BJ (cell line): ENCODE results near the gene SH3BGRL3. TPM values are rescaled to one million over a fixed set of nuclear protein-coding genes. Genes with fewer than 3 reads are reported as not detected.

Experiments used
- CTCF ChIA-PET: fragments of 350-600 bp; formaldehyde crosslinking; extraction: SDS; loops from one replicate; lab custom pipeline; 2021; ENCODE audit warnings: antibody characterized with exemption, inconsistent platforms; lab: Yijun Ruan, JAX
- POLR2A ChIA-PET: fragments of 300-600 bp; sonication (Branson Sonifier 250); formaldehyde crosslinking; extraction: SDS; loops from one replicate; lab custom pipeline; 2021; ENCODE audit warnings: antibody characterized with exemption; lab: Charles Lee
- DNase-seq: peaks from one replicate; pipeline ENCODE4 v3.0.0-alpha.2; 2011; ENCODE audit warnings: low read depth
- H3K27me3 ChIP-seq: 2 replicates; pipeline ENCODE4 v1.6.0; 2011; ENCODE audit warnings: low read length; ENCODE audit not compliant: control insufficient read depth, insufficient read depth
- H3K36me3 ChIP-seq: 2 replicates; pipeline ENCODE4 v1.5.1; 2011; ENCODE audit warnings: low read length; ENCODE audit not compliant: control insufficient read depth, insufficient read depth
- H3K4me3 ChIP-seq: 2 replicates; pipeline ENCODE4 v1.5.1; 2011; ENCODE audit warnings: low read depth, mild to moderate bottlenecking, control low read depth, low read length
- polyA plus RNA-seq: library from polyadenylated mRNA; depleted of rRNA; stranded (reverse); fragments of >200 nt; gene quantifications from 2 replicates; pipeline ENCODE4 v1.2.3, GENCODE V29; 2011
- TF ChIP-seq, protein P1 (sequence below): IDR thresholded peaks from 2 replicates; pipeline ENCODE4 v1.5.1; 2011; ENCODE audit warnings: low read depth, mild to moderate bottlenecking, control low read depth, inconsistent platforms, low read length, moderate library complexity; ENCODE audit not compliant: insufficient read depth

The SH3BGRL3 gene
- polyA plus RNA-seq, 1 experiment: 298 TPM

DNA sequence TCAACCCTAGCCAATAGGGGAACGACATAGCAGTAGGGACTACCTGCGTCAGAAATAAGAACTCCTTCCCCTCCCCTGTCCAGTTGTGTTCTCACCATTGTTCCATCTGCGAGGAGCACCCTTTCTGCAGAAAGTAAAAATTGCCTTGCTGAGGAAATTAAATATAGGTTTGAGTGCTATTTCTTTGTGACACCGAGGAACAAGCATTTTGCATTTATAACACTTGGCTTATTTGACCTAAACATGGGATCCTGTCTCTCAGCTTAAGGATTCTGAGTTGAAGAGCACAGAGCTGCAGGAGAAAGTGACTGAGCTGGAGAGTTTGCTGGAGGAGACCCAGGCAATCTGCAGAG is 10.7 kb upstream of the SH3BGRL3 start:
- TF ChIP-seq, protein P1, sequence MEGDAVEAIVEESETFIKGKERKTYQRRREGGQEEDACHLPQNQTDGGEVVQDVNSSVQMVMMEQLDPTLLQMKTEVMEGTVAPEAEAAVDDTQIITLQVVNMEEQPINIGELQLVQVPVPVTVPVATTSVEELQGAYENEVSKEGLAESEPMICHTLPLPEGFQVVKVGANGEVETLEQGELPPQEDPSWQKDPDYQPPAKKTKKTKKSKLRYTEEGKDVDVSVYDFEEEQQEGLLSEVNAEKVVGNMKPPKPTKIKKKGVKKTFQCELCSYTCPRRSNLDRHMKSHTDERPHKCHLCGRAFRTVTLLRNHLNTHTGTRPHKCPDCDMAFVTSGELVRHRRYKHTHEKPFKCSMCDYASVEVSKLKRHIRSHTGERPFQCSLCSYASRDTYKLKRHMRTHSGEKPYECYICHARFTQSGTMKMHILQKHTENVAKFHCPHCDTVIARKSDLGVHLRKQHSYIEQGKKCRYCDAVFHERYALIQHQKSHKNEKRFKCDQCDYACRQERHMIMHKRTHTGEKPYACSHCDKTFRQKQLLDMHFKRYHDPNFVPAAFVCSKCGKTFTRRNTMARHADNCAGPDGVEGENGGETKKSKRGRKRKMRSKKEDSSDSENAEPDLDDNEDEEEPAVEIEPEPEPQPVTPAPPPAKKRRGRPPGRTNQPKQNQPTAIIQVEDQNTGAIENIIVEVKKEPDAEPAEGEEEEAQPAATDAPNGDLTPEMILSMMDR: no peak
- no peak for DNase-seq
- peaks cover 1% of the 10 kb centered on the region; the same call in 1 of the 2 replicates for H3K36me3 ChIP-seq
- H3K27me3 ChIP-seq: no peaks in the 10 kb centered on the region
- POLR2A ChIA-PET: no interaction called here
- H3K4me3 ChIP-seq: no peak overlapping the region
- CTCF ChIA-PET: interaction anchor here (1.0 kb wide), 1 partner anchor 35 kb away, joined by 3 read pairs; the partner anchor contains the start of gene CEP85

DNA sequence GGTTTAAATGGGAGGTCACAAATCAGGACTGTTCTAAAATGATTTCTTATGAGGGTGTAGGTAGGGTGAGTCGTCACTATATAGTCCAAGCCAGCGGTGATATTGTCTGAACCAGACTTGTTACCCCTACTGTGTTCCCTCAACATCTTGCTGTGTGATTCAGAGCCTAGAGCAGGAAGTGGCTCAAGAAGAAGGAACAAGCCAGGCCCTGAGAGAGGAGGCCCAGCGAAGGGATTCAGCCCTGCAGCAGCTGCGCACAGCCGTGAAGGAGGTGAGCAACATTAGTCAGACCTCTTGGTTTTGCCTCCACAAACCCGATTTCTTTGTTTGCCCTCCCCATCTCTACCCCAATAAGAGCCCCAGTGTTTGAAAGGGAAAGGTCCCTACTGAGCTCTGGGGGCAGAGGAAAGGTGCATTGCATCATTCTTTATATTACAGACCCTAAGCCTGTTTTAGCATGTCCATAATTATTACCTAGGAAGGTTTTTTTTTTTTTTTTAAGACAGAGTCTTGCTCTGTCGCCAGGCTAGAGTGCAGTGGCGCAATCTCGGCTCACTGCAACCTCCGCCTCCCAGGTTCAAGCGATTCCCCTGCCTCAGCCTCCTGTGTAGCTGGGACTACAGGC is 5.0 kb upstream of the SH3BGRL3 start:
- ChIA-PET CTCF (interaction anchor here (0.6 to 6.2 kb wide), 29 partner anchors 9 to 157 kb away, joined by 3 to 67 read pairs (median 5); partner anchors contain the start of genes CD52, CEP85, DHDDS and ZNF593), POLR2A (no interaction called here)
- TF ChIP-seq, protein P1: no peak
- H3K36me3 ChIP-seq: no peaks in the 10 kb centered on the region
- no peak for DNase-seq
- H3K27me3 ChIP-seq: no peaks in the 10 kb centered on the region
- no peak overlapping the region for H3K4me3 ChIP-seq

DNA sequence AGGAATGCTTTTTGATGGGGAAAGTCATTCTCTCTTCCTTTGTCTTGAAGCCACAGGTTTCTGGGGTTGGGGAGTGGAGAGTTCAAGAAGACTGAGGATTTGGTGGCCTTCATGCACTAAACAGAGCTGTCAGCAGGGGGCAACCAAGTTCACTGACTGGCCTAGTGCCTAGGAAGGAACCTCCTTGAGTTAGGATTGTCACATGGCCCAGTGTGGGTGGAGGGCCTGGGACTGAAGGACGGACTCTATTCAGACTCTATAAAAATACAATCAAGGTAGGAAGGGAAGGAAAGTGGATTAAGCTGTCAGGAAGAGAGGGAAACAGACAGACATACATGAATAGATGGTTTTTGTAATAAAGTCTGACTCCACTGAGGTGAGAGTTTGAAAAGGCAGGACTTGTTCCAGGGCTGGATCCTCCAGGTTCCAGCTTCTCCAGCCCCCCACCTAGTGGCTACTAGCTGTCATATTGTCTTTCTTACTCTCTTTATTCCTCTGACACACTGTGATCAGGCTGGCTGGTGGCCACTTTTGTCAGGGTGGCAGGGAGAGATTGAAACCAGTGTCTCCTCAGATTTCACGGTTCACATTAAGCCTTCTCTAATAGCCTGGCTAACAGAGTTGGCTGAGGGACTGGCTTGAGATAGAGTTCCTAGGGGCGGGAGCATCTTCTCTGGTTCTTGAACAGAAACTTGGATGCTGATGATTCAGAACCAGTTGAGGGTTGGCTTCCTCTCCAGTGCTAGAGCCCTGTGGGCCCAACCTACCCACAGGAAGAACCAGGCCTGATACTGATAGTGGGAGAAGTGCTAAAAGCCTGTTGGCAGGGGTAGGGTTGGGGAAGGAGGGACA is 4.1 kb upstream of the SH3BGRL3 start:
- CTCF ChIA-PET: interaction anchor here (0.6 to 6.2 kb wide), 32 partner anchors 10 to 269 kb away, joined by 3 to 67 read pairs (median 4); partner anchors contain the start of genes CD52, CEP85, DHDDS and ZNF593
- peak; percentile 93 for DNase-seq
- TF ChIP-seq, protein P1: peak; percentile 81
- POLR2A ChIA-PET: no interaction called here
- H3K27me3 ChIP-seq: no peaks in the 10 kb centered on the region
- H3K36me3 ChIP-seq: no peaks in the 10 kb centered on the region
- no peak overlapping the region for H3K4me3 ChIP-seq

DNA sequence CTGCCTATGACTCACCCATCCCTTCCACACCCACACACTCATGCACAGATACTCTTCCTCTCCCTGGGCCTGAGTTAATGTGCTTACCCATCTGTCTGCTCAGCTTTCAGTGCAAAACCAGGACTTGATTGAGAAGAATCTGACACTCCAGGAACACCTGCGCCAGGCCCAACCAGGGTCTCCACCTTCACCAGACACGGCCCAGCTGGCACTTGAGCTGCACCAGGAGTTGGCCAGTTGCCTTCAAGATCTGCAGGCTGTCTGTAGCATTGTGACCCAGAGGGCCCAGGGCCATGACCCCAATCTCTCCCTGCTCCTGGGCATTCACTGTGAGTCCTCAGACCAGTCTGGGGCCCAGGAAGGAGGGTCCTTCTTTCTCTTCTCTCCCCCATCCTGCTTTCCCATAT is 3.5 kb upstream of the SH3BGRL3 start:
- TF ChIP-seq, protein P1: no peak
- ChIA-PET CTCF (interaction anchor here (0.6 to 6.2 kb wide), 19 partner anchors 10 to 270 kb away, joined by 3 to 67 read pairs (median 6); partner anchors contain the start of genes CD52, CEP85 and ZNF593), POLR2A (no interaction called here)
- no peaks in the 10 kb centered on the region for H3K36me3 ChIP-seq
- no peaks in the 10 kb centered on the region for H3K27me3 ChIP-seq
- H3K4me3 ChIP-seq: no peak overlapping the region
- DNase-seq: no peak

DNA sequence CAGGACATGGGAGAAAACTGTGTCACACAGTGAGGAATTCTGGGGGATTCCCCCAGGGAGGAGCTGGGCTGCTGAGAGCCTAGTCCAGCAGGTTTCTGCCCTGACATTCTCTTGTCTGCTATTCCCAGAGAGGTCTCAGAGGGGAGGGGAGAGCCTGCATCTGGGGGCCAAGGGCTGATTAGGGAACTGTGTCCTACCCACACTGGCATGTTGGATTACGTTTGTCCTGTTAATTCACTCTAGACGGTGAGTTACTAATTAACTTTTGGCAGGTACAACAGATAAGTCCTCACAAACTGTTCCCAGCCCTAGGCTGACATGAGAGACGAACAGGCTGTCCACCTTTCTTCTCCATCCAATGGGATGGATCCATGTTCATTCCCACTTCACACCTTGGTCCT is 2.6 kb upstream of the SH3BGRL3 start:
- no peak for DNase-seq
- POLR2A ChIA-PET: no interaction called here
- CTCF ChIA-PET: interaction anchor here (0.6 to 6.2 kb wide), 8 partner anchors 9 to 108 kb away, joined by 3 to 67 read pairs (median 18); partner anchors contain the start of genes CD52, CEP85 and ZNF593
- Histone ChIP-seq H3K36me3 (no peaks in the 10 kb centered on the region), H3K27me3 (no peaks in the 10 kb centered on the region), H3K4me3 (no peak overlapping the region)
- TF ChIP-seq, protein P1: no peak
